Measurements from ENCODE around the gene CAMKMT. TPM values are rescaled to one million over a fixed set of nuclear protein-coding genes. Genes with fewer than 3 reads are reported as not detected.

CAMKMT gene
- total RNA-seq, 1 donor from 2014 or later: 20.0 TPM

DNA sequence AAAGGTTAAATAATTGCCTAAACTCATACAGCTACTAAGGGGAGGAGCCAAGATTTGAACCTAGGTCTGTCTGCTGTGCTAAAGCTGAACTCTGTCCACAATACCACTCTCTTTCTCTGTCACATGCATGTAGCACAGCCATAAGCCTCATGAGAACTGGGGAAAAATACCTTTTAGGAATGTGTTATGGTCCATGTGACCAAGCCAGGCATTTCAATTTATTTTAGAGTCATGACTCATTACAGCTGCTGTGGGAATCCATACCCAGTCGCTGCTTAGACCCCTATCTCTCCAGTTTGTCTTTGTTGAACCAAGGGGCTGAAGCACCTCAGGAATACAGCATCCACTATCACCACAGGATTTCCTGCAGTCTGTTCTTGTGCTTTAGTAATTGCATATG lies 379.8 kb downstream of the CAMKMT start:
- DNase-seq (ENCODE audit: low spot score): no peak

DNA sequence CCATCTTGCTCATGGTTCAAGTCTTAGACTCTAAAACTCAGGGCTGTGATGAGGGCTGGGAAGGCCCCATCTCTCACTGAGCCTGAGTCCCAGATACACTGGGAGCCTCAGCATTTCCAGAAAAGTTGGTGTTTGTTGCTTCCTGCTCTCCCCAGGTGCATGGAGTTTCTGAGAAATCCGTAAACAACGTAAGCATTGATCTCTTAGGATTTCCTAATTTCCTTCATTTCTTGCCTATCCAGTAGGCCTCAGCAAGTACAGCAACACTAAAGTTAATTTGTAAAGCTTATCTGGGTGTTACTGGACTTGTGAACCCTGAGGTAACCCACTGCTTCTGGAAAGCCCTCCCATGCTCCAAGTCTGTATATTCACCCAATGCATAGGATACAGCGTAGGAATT lies 380.3 kb downstream of the CAMKMT start:
- DNase-seq (ENCODE audit: low spot score): no peak

DNA sequence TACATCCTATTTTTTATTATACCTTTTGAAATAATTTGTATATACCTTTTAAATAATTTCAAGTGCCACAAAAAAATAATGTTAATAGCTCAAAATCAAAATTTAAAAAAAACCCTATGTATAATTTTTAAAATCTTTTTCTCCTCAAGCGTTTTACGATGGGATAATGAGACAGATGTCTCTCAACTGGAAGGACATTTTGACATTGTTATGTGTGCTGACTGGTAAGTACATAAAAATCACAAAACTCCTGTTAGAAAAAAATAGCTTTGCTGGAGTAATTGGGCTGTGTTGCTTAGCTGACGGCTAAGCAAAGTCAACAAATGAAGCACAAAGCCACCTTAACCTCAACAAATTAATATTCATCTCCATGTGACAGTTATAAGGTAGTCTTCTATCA lies 381.7 kb downstream of the CAMKMT start:
- no peak for DNase-seq (ENCODE audit: low spot score)

DNA sequence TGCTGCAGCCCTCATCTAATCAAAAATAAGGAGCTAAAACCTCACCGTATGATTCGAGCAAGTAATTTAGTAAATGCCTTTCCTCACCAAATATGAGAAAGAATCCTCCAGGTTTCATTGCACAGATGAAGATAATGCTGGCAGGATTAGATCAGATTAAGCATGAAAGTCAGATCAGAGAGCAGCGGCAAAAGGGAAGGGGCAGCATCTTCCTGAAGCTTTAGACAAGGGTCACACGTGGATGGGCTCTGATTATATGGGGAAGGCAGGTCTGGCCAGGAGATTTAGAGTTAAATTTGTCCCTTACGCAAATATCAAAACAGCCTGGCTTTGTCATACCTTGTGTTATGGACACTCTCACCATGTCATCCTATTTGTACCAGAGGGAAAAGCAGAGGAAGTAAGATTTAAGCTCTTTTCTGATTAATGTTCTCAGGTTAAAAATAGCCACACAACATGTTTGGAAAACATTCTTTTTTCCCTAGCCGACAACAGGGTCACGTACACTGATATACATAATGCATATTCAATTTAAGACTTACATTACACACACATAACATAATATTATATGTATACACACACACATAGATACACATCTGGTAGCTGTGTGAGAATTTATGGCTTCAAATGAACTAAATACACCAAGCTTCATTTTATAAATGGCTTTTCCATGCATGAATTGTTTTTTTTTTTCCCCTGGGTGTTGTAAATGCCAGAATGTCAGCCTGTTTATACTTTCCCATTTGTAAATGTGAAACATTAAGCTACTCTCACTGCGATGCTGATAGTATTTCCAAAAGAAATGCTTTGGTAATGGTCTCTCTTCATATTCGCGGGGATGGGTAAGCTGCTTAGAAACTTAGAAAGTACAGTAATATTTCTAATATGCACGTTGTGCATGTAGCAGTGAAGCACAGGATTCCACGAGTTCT lies 383.5 kb downstream of the CAMKMT start:
- peak; percentile 5 for DNase-seq (ENCODE audit: low spot score)

DNA sequence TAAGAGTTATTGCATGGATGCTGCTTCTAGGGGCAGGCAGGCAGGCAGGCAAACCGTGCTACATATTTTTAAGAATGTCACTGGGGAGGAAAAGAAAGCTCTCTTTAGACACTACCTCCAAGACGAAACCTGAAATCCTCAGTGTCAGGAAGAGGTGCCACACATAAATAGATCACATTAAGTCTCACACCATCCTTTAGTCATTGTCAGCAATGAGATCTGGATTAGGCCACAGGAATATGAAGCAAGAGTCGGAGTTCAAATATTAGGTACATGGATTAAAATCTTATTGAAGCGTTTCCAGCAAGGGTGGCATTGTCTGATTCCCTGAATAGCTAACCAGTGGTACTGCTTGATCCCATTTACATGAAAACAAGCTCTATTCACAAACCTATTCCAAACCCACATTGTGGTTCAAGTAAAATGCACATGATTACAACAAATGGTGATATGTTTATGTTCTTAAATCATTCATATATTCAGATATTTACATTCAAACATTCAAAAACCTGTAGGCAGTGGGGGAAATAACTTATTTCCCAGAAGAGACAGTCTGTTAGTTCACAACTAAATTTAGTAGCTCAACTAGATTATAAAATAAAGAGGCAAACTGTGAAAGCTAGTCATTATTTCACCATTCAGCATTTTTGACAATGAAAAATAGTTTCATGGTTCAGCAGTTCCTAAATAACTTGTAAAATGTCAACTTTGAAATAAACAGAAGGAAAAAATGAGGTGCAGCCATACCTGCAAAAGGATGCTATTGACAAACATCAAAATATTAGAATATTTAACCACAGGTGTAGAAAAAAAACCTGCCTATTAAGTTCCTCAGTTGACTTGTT lies 384.4 kb downstream of the CAMKMT start:
- no peak for DNase-seq (ENCODE audit: low spot score)

DNA sequence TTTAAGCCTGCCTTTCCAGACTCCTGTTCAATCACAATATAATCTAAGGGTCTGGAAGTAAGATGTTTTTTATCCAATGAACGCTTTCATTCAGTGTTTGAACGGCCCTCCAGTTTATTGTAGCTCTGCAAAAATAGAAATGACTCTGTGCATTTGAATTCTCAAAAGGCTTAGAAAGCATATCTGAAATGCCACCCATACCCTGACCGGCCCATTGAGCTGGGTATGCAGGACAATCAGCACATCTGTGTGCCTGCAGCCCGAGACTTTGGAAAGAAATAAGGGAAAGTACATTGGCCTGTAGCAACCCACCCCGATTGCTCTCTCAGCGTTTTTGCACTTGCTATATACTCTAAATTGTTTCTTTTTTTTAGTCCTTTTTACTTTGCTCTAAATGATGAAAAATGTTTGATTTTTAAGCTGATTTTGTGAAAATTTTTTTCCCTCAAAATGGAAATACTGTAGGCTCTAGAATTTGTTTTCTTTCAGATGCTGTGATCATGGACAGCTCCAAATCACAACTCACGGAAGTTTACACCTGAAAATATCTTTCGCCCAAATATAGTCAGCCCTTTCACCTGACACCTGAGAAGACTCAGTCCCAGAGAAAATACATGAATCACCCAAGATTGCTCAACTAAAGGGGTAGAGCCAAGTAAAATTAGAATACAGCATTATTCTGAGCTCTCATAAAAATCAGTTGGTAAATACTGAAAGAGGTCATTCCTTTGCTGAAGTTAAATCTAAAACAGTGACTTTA lies 385.3 kb downstream of the CAMKMT start:
- no peak for DNase-seq (ENCODE audit: low spot score)

DNA sequence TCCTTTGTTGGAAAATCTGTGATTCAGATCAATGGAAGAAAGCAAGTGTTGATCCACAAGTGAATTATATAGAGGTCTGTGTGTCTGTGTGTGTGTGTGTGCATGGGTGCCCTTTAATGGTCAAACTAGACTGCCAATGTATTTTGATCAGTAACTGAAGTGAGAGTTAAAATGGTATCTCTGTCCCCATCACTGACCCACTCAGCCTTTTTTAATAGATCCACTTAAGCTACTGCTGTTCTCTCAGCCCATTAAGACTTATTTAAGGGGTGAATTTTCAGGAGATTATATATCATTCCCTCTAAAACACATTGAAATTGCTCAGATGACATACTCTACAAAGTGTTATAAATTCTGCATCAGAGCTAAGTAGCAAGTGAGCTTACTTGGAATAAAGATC lies 386.0 kb downstream of the CAMKMT start:
- no peak for DNase-seq (ENCODE audit: low spot score)

DNA sequence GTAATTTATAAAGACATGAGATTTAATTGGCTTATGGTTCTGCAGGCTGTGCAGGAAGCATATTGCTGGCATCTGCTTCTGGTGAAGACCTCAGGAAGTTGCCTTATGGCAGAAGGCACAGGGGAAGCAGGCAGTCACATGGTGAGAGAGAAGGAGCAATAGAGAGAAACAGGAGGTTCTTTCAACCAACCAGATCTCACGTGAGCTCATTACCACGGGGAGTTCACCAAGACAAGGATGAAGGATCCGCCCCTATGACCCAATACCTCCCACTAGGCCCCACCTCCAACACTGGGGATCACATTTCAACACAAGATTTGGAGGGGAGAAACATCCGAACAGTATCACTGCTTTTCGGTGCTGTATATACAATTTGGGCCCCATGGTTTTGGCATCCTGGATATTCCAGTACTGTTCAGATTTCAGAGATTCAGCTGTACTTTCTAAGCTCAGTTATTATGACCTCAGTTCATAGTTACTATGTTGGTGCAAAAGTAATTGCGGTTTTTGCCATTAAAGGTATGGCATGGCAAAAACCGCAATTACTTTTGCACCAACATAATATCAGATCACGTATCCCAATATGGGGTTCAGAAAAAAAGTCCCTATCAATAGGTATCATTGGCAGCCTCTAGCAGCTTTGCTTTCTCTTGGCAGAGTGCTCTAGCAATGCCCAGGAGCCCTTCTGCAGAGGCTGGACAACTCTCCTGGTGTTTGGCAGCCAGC lies 390.2 kb downstream of the CAMKMT start:
- no peak for DNase-seq (ENCODE audit: low spot score)

DNA sequence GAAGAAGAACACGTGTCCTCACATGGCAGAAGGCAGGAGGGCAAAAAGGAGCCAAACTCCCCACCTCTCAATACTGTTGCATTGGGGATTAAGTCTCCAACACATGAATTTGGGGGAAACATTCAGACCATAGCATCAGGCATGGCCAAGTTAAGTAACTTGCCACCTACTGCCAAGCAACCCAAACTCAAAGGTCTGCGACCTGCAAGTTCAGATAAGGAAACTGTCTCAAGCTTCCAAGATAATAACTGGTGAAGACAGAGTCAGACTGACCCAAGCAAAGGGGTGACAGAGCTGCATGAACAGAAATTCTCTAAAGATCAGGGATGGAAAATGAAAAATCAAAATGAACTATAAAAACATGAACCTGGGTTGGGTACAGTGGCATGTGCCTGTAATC lies 391.0 kb downstream of the CAMKMT start:
- no peak for DNase-seq (ENCODE audit: low spot score)

DNA sequence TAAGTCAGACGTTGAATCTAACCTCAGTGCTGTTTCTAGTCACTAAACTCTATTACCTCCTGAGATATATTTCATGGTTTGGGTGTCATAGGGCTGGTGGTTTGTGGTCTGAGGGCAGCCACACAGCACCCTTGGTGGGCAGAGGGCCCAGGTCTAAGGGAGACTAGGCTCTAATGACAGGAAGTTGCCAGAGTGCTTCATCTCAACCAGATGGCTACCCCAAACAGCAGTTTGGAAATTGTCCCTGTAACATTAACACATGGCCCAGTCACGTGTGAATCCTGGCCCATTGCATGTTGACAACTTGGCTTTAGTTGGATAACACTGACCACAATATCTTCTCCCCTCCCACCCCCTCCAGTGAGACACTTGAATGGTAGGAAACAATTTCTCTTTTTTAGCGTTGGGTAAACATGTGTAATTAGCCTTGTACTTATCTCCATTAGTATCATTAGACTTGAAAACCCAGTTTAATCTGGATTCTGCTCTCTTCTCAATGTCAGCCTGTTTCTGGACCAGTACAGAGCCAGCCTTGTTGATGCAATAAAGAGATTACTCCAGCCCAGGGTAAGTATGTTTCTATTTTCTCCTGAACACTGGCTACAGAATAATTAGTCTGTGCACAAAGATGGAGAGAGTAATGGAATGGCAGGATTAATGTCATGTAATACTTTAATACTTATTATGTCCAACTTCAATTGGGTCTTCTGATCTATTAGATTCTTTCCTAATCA lies 392.0 kb downstream of the CAMKMT start:
- DNase-seq (ENCODE audit: low spot score): no peak

DNA sequence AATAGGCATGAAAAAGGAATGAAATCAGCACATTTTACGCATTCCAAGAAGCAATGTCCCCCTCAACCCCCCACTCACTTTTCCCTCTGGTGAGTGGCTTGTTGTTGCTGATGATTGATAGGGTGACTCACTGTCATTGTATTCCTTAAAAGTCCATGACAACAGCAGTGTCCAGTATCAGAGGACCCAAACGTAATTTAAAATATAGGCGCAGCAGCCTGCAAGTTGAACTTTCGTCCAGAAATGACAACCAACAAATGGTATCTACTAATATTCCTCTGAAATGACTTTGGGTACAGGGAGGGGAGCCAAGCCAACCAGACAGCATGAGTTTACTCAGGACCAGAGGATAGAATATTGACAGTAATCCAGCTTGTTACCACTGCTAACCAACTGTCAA lies 396.8 kb downstream of the CAMKMT start:
- no peak for DNase-seq (ENCODE audit: low spot score)

DNA sequence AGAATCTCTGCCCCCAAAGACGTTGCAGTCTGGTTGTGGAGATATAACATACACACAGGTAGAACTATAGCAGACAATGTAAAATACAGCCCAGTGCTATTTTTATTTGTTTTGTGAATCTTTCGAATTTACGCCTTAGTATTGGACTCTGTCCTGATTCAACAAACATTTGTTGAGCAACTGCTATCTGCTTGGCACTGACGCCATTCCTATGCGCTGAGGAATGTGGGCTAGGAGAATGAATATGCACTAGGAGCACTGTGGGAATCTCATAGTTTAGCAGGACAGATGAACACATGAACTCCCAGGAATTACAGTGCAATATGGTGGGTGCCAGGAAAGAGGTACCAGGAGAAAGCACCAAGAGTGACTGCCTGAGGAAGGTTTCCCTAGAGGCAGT lies 398.1 kb downstream of the CAMKMT start:
- no peak for DNase-seq (ENCODE audit: low spot score)

DNA sequence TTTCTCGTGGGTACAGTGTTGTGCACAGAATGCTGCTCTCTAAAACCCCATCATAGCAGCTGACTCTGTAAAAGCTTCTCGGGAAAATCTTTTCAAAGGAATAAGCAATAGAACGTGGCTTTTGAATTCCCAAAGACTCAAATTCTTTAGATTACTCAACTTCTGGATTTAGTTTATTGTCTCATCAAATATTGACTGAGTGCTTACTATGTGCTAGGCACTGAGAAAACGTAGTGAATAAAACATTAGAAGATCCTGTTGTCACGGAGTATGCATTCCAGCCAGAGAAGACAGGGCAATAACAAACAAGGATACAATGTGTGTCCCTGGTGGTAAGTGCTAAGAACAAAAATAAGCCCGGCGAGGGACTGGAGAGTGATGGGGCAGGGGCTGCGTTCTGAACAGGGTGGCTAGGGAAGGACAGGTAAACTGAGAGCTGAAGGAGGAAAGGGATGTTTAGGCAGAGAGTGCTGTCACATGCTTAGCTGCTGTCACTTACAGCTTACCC lies 401.6 kb downstream of the CAMKMT start:
- no peak for DNase-seq (ENCODE audit: low spot score)

DNA sequence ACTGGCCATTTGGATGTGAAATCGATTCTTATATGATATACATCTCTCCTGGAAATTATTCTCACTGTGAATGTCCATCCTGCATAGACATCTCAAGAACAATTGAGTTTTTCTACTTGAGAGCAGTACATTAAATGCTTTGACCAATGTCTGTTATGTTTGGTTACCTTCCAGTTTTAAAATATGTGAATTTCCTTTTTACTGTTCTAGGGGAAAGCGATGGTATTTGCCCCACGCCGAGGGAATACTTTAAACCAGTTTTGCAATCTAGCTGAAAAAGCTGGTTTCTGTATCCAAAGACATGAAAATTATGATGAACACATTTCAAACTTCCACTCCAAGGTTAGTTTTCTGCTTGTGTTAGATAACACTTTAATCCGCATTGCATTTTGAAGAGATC lies 404.5 kb downstream of the CAMKMT start:
- DNase-seq (ENCODE audit: low spot score): no peak

DNA sequence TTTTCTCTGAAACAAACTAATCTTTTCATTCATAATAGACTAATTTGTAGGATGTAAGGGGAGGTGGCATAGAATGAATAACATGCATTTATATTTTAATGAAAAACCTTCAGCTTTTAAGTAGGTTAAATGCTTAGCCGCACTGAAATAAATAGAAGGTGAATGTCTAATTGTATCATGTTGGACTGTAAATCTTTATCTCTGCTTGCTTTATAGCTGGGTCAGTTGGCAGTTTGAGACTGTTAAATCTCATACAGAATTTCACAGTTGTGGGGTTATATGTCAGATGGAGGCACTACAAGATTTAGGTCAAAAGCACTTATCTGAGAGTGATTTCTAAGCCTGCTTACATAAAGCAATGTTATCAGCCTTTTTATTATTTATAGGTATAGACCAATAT lies 405.0 kb downstream of the CAMKMT start:
- no peak for DNase-seq (ENCODE audit: low spot score)

DNA sequence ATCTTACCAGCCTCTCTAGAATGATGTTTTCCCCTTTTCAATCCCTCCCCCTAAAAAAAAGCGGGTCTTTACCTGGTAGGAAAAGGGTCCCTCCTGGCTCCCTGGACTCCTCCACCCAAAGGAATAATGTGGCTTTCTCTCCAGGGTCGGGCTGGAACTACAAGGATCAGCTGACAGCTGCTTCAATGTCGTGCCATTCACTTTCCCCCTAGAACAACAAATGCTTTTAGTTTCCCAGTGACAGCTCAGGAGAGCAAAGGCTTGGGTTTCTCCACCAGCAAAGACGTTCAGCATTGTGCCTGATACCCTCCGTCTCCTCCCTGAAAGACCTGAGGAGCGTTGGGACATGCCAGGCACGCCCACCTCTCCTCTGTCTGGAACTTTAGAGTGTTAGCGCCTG lies 405.9 kb downstream of the CAMKMT start:
- DNase-seq (ENCODE audit: low spot score): no peak

DNA sequence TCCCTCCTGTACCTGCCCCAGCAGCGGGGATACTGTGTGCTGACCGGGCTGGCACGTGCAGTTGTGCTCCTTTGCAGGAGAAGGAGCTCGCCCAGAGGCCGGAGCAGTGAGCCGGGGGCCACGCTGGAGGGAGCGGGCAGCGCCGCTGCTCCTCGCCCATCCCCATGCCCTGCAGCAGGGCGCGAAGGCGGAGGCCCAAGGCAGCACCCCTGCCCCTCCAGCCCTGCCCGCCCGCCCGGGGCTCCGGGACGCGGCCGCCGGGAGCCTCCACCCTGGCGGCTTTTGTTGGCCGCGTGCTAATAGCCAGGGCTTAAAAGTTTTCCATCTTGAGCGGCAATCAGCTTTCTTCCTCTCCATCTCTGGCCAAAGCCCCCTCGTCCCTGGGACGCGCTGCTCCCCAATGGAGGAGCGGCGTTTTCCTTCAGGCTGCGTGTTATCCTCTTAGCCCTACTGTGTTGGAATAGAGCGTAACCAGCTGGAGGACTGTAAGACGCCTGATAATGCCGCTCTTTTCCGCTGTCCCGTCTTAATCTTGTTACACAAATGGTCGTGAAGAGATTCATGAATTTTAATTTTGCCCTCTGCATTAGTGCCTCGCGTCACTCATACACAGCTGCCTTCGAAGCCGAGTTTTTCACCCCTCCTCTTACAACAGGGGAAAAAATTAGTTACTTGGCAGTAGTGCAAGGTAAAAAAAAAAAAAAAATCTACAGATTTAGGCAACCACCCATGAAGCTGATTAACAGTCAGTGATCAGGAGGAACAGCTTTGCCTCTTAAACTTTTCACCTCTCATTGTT lies 406.9 kb downstream of the CAMKMT start:
- DNase-seq (ENCODE audit: low spot score): no peak

DNA sequence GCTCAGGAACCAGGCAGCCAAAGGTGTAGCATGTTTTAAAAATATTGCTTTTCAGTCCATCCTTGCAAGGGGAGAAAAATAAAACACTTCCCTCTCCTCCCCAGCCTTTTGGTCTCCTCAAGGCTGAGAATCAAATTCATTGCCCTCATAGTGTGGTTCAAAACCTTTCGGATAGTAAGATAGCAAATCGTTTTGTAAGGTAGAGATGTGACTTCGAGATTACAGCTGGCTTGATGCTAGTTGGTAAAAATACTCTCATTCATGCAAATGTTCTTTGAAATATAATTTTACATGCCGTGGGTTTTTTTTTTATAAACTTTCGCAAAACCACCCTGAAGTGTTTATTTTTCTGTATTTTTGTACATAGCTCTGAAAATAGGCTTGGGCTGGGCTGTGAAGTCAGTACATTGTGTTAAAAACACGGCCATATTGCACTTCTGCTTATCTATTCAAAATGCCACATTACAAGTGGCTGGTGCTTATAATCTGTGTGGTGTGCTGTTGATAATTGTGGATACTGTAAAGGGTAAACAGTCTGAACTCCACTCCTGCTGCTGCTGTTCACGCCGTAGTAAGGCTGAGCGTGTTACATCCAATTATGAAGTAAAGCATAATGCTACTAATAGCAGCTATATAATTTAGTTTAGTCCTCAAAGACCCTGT lies 407.7 kb downstream of the CAMKMT start:
- DNase-seq (ENCODE audit: low spot score): no peak
